Measurements from ENCODE around the gene NRG4. TPM values are rescaled to one million over a fixed set of nuclear protein-coding genes. Genes with fewer than 3 reads are reported as not detected.
A peak's percentile ranks its signal among the peaks of the same experiment; 100 is the strongest.
"Not testable (repeated sequence)": the region's sequence is repeated elsewhere in the genome, so short reads cannot be mapped to it uniquely, and the experiment has no call there.

Gene NRG4
- total and polyA plus RNA-seq, 8 donors = 0.32 to 3.7 (median 2.3) TPM

DNA sequence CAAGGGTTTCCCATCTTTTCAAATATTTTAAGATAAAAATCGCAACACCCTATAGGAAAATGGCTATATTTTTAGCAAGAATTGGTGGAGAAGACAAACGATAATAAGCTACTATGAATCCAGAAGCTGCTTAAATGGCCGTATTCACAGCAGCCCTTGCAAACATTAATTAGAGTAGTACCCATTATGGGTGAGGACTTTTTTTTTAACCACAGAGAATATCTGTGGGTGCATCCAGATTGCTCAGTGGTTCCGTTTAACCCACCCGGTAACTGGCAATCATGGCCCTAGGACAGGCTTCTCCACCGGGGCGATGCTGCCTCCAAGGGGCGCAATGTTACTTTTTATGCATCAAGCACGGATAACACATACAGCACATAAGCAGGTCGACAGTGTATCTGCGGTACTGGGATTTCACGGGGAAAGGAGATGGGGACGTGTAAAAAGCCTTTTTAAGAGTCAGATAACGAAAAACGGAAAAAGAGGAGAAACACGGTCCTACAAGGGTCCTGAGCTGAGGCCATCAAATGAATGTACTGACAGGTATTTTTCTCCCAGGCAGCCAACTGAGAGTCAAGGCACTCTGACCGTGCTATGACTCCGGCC, 46.6 kb upstream of the NRG4 start:
- intact Hi-C loops (cut with DNase I) = loop anchor here in 1 of 2 donors (5.0 kb wide), 1 partner anchor 93 kb away; no protein-coding TSS in a partner anchor
- Histone ChIP-seq H3K4me1 (peaks cover 0 to 29% of the 10 kb centered on the region in 2 donors), H3K36me3 (no peaks in the 10 kb centered on the region), H3K4me3 (peak overlapping the region; percentile 34 to 50), H3K27ac (no peak overlapping the region), H3K27me3 (peaks cover 18 to 72% of the 10 kb centered on the region in 2 donors), H3K9me3 (no peaks in the 10 kb centered on the region)
- ATAC-seq = peak; percentile 45
- TF ChIP-seq, protein P1, sequence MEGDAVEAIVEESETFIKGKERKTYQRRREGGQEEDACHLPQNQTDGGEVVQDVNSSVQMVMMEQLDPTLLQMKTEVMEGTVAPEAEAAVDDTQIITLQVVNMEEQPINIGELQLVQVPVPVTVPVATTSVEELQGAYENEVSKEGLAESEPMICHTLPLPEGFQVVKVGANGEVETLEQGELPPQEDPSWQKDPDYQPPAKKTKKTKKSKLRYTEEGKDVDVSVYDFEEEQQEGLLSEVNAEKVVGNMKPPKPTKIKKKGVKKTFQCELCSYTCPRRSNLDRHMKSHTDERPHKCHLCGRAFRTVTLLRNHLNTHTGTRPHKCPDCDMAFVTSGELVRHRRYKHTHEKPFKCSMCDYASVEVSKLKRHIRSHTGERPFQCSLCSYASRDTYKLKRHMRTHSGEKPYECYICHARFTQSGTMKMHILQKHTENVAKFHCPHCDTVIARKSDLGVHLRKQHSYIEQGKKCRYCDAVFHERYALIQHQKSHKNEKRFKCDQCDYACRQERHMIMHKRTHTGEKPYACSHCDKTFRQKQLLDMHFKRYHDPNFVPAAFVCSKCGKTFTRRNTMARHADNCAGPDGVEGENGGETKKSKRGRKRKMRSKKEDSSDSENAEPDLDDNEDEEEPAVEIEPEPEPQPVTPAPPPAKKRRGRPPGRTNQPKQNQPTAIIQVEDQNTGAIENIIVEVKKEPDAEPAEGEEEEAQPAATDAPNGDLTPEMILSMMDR (IDR thresholded peaks at IDR 0.05) = no peak
- DNase-seq = no peak

DNA sequence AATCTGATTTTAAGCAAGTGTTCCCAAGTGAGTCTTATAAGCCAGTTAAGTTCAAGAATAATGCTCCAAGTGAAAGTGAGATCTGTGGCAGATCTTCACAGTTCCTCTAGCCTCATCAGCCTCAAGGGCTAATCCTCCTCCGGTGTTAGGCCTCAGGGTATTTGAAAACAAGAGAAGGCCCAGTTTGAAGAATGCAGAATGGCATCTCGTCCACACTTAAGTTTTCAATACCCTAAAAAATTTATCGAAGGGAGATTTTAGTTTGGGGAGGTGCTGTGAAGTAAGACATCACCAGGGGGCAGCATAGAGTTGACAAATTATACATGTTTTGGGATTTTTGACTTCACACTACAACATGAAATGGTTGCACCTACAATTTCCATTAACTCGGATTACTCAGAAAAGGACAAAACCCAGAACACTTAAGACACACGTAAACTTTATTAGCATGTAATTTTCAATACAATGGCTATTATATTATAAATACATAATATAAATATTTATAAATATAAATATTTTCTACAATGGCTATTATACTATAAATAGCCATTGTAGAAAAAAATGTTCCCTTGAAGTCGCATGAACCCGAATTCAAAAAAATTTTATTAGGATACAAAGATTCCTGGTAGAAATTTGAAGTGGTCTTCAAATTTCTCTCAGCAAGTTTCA, 45.2 kb upstream of the NRG4 start:
- Histone ChIP-seq H3K4me3 (no peak overlapping the region), H3K27ac (no peak overlapping the region), H3K9me3 (no peaks in the 10 kb centered on the region), H3K4me1 (peaks cover 0 to 29% of the 10 kb centered on the region in 2 donors), H3K27me3 (peaks cover 18 to 67% of the 10 kb centered on the region in 2 donors), H3K36me3 (no peaks in the 10 kb centered on the region)
- intact Hi-C loops (cut with DNase I) = loop anchor here in 1 of 2 donors (5.0 kb wide), 1 partner anchor 95 kb away; no protein-coding TSS in a partner anchor
- DNase-seq = peak in 2 of 4 donors; percentile 42 to 61
- TF ChIP-seq, protein P1 (IDR thresholded peaks at IDR 0.05) = peak; percentile 65 to 70
- peak; percentile 75 for ATAC-seq

DNA sequence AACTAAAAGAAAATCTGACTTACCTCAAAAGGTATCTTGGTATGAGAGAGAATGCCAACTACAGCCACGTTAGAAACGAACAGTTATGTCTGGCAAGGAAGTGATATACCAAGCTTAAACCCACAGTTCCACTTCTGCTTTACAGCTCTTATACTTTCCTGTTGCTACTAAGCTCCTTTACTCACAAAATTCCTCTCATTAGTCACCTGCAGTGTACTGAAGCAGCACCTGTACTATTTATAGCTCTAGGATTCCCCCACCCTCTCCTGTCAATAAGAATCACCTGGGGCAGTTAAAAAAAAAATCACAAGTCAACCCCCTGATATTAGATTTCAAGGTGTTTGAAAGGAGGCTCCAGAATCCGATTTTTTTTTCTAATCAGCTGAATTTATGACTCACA, 44.7 kb upstream of the NRG4 start:
- intact Hi-C loops (cut with DNase I) = loop anchor here in 1 of 2 donors (5.0 kb wide), 1 partner anchor 95 kb away; no protein-coding TSS in a partner anchor
- H3K9me3 ChIP-seq = no peaks in the 10 kb centered on the region
- peaks cover 0 to 29% of the 10 kb centered on the region in 2 donors for H3K4me1 ChIP-seq
- ATAC-seq (peak; percentile 66), DNase-seq (no peak)
- H3K27ac ChIP-seq = no peak overlapping the region
- no peaks in the 10 kb centered on the region for H3K36me3 ChIP-seq
- peaks cover 18 to 62% of the 10 kb centered on the region in 2 donors for H3K27me3 ChIP-seq
- TF ChIP-seq, protein P1 (IDR thresholded peaks at IDR 0.05) = no peak
- H3K4me3 ChIP-seq = no peak overlapping the region

DNA sequence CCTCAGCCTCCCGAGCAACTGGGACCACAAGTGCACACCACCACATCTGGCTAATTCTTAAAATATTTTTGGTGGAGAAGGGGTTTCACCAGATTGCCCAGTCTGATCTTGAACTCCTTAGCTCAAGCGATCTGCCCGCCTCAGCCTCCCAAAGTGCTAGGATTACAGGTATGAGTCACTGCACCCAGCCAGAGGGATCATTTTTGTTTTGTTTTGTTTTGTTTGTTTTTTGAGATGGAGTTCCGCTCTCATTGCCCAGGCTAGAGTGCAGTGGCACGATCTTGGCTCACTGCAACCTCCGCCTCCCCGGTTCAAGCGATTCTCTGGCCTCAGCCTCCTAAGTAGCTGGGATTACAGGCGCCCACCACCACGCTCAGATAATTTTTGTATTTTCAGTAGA, 42.0 kb upstream of the NRG4 start:
- DNase-seq; H3K27ac ChIP-seq; H3K36me3 ChIP-seq; H3K4me3 ChIP-seq; intact Hi-C loops (cut with DNase I); ATAC-seq; H3K9me3 ChIP-seq: not testable (repeated sequence)
- H3K27me3 ChIP-seq = peaks cover 10 to 37% of the 10 kb centered on the region in 2 donors
- peaks cover 0 to 20% of the 10 kb centered on the region in 2 donors for H3K4me1 ChIP-seq

DNA sequence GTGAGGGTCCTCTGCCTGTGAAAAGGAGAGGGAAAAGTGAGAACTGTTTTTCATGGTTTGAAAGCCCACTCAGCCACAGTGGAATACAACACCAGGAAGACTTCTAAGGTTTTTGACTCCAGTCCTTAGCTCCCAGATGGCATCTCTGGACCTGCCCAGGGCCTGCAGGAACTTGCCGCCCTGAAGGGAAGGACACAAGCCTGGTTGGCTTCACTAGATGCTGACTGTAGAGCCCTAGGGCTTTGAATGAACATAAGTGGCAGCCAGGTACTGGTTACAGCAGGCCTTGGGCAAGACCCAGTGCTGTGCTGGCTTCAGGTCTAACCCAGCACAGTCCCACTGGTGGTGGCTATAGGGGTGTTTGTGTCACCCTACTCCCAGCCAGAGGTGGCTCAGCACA, 26.3 kb upstream of the NRG4 start:
- no peaks in the 10 kb centered on the region for H3K4me1 ChIP-seq
- no peak overlapping the region for H3K27ac ChIP-seq
- intact Hi-C loops (cut with DNase I) = no loop called here
- no peak for DNase-seq
- H3K4me3 ChIP-seq = no peak overlapping the region
- H3K36me3 ChIP-seq = no peaks in the 10 kb centered on the region
- no peaks in the 10 kb centered on the region for H3K27me3 ChIP-seq
- peaks cover 0 to 21% of the 10 kb centered on the region in 2 donors for H3K9me3 ChIP-seq
- TF ChIP-seq, protein P1 (IDR thresholded peaks at IDR 0.05) = no peak
- ATAC-seq = no peak

Measured in left lung (tissue), 10 donors.